Keratinocyte (primary cell): ENCODE measurements around the gene TRIM9.

Experiments used
- CTCF ChIP-seq, 3 experiments: IDR thresholded peaks in 1 of 3; conservative IDR thresholded peaks in 1 of 3; optimal IDR thresholded peaks in 1 of 3; 2 replicates in 2 of 3; 3 replicates in 1 of 3; pipeline versions ENCODE3 to v1.5.1; 2011; ENCODE audit warnings: low read length in 3 of 3, mild to moderate bottlenecking in 3 of 3, moderate library complexity in 2 of 3, control low read depth in 1 of 3, inconsistent platforms in 1 of 3; ENCODE audit not compliant: insufficient read depth in 2 of 3; ENCODE audit errors: extremely low read depth in 1 of 3
- EZH2 ChIP-seq: IDR thresholded peaks from one replicate; pipeline ENCODE4 v1.6.1; 2012; ENCODE audit warnings: inconsistent platforms, mild to moderate bottlenecking, low read length, moderate library complexity

- TF ChIP-seq CTCF (optimal IDR thresholded peaks at IDR 0.05 in 1 of 3, IDR thresholded peaks at IDR 0.05 in 1 of 3, conservative IDR thresholded peaks at IDR 0.05 in 1 of 3; ENCODE audit: extremely low read depth in 1 of 3, insufficient read depth in 2 of 3, low read length in 3 of 3) (no peak), EZH2 (no peak)
These were observed 158.0 kb downstream of the TRIM9 start for GRCh38 chr14:50936882-50937281.
